SK-N-SH (cell line): ENCODE data around the gene MYO9A. TPM values are rescaled to one million over a fixed set of nuclear protein-coding genes. Genes with fewer than 3 reads are reported as not detected.

Experiments used
- CTCF ChIA-PET: fragments of 300-600, 350-600 bp; formaldehyde crosslinking; extraction: SDS; loops from one replicate; lab custom pipeline; 2021; lab: Yijun Ruan, JAX
- POLR2A ChIA-PET: fragments of 350-600 bp; sonication (Branson Sonifier 250); formaldehyde crosslinking; extraction: SDS; loops from one replicate; lab custom pipeline; 2020; ENCODE audit warnings: antibody characterized with exemption, inconsistent platforms; lab: Yijun Ruan, JAX
- DNase-seq: peaks from one replicate; pipeline ENCODE4 v3.0.0; 2012
- H2AFZ ChIP-seq: fragments of 200-600 bp; sonication (generic); 2 replicates; pipeline ENCODE4 v1.8.1; 2016; ENCODE audit warnings: antibody characterized with exemption, mild to moderate bottlenecking, low read depth
- H3F3A ChIP-seq: fragments of 200-600 bp; sonication (generic); replicated peaks from 2 replicates; pipeline ENCODE3; 2016; ENCODE audit warnings: antibody characterized with exemption, mild to moderate bottlenecking; ENCODE audit not compliant: insufficient read depth
- H3K27ac ChIP-seq, 2 experiments: fragments of 200-500 bp in 1 of 2; fragments of 200-600 bp in 1 of 2; sonication (Bioruptor generic) in 1 of 2; sonication (generic), shearing (Covaris generic) in 1 of 2; 2 replicates each; pipeline versions ENCODE4 v1.5.1 to v1.6.1; 2014 to 2016; ENCODE audit warnings: low read depth in 2 of 2, inconsistent platforms in 1 of 2, low read length in 1 of 2, mild to moderate bottlenecking in 1 of 2, mixed read lengths in 1 of 2
- H3K27me3 ChIP-seq: fragments of 200-600 bp; sonication (generic), shearing (Covaris generic); 2 replicates; pipeline ENCODE4 v1.6.1; 2016; ENCODE audit warnings: mixed run types; ENCODE audit not compliant: insufficient read depth
- H3K36me3 ChIP-seq, 2 experiments: fragments of 200-500 bp in 1 of 2; fragments of 200-600 bp in 1 of 2; sonication (Bioruptor generic) in 1 of 2; sonication (generic) in 1 of 2; replicated peaks in 1 of 2; 2 replicates each; pipeline versions ENCODE3 to v1.5.1; 2014 to 2016; ENCODE audit warnings: low read length in 1 of 2, mild to moderate bottlenecking in 1 of 2; ENCODE audit not compliant: insufficient read depth in 2 of 2, control insufficient read depth in 1 of 2
- H3K4me1 ChIP-seq, 2 experiments: fragments of 200-500 bp in 1 of 2; fragments of 200-600 bp in 1 of 2; sonication (Bioruptor generic) in 1 of 2; sonication (generic), shearing (Covaris generic) in 1 of 2; 2 replicates each; pipeline versions ENCODE4 v1.5.1 to v1.6.1; 2014 to 2016; ENCODE audit warnings: low read depth in 1 of 2, low read length in 1 of 2, mixed run types in 1 of 2; ENCODE audit not compliant: insufficient read depth in 2 of 2, control insufficient read depth in 1 of 2
- H3K4me2 ChIP-seq: fragments of 200-600 bp; sonication (generic), shearing (Covaris generic); 2 replicates; pipeline ENCODE4 v1.6.1; 2017; ENCODE audit warnings: mixed run types
- H3K4me3 ChIP-seq, 2 experiments: fragments of 200-500 bp in 1 of 2; fragments of 200-600 bp in 1 of 2; sonication (Bioruptor generic) in 1 of 2; sonication (generic), shearing (Covaris generic) in 1 of 2; 2 replicates each; pipeline versions ENCODE4 v1.5.1 to v1.8.1; 2014 to 2016; ENCODE audit warnings: low read depth in 2 of 2, inconsistent platforms in 1 of 2, low read length in 1 of 2, mild to moderate bottlenecking in 1 of 2, mixed read lengths in 1 of 2, moderate library complexity in 1 of 2
- H3K79me2 ChIP-seq: fragments of 200-600 bp; sonication (generic); 2 replicates; pipeline ENCODE4 v1.8.1; 2017; ENCODE audit warnings: mild to moderate bottlenecking; ENCODE audit not compliant: insufficient read depth
- H3K9ac ChIP-seq: fragments of 200-600 bp; sonication (generic); 2 replicates; pipeline ENCODE4 v1.6.1; 2017; ENCODE audit warnings: mixed run types
- H3K9me2 ChIP-seq: fragments of 200-600 bp; sonication (generic); 2 replicates; pipeline ENCODE4 v1.6.1; 2017; ENCODE audit warnings: mixed run types
- H3K9me3 ChIP-seq: fragments of 200-600 bp; sonication (generic); 2 replicates; pipeline ENCODE4 v1.6.1; 2017; ENCODE audit warnings: mixed run types, mild to moderate bottlenecking, moderate library complexity
- H4K20me1 ChIP-seq: fragments of 200-600 bp; sonication (generic); 2 replicates; pipeline ENCODE4 v1.6.1; 2017; ENCODE audit warnings: mild to moderate bottlenecking, mixed run types; ENCODE audit not compliant: insufficient read depth
- ELF1 ChIP-seq: IDR thresholded peaks from 2 replicates; pipeline ENCODE4 v1.4.0; 2012
- EZH2phosphoT487 ChIP-seq: fragments of 200-600 bp; sonication (generic); IDR thresholded peaks from 2 replicates; pipeline ENCODE4 v1.6.1; 2017; ENCODE audit warnings: low read depth, mixed run types, mild to moderate bottlenecking, antibody characterized with exemption, moderate library complexity, borderline replicate concordance
- GABPA ChIP-seq: IDR thresholded peaks from 2 replicates; pipeline ENCODE4 v1.4.0; 2012; ENCODE audit warnings: low read depth, mild to moderate bottlenecking
- GATA2 ChIP-seq: sonication (generic); formaldehyde crosslinking; IDR thresholded peaks from 2 replicates; pipeline ENCODE4 v1.5.0; 2020; ENCODE audit warnings: mild to moderate bottlenecking, missing genetic modification reagents
- JUND ChIP-seq: IDR thresholded peaks from 2 replicates; pipeline ENCODE4 v1.4.0; 2012
- MEF2A ChIP-seq: IDR thresholded peaks from 2 replicates; pipeline ENCODE4 v1.4.0; 2012; ENCODE audit warnings: low read depth, borderline replicate concordance
- NFIC ChIP-seq: IDR thresholded peaks from 2 replicates; pipeline ENCODE4 v1.4.0; 2012; ENCODE audit warnings: borderline replicate concordance
- POLR2AphosphoS5 ChIP-seq: IDR thresholded peaks from 2 replicates; pipeline ENCODE4 v1.6.1; 2012; ENCODE audit warnings: low read depth, low read length
- RCOR1 ChIP-seq: fragments of 150-350 bp; IDR thresholded peaks from 2 replicates; pipeline ENCODE4 v1.6.1; 2017; ENCODE audit warnings: antibody characterized with exemption, low read length
- REST ChIP-seq: IDR thresholded peaks from 2 replicates; pipeline ENCODE4 v1.6.1; 2012; ENCODE audit warnings: mild to moderate bottlenecking, low read depth, low read length, moderate library complexity
- SMC3 ChIP-seq: IDR thresholded peaks from 2 replicates; pipeline ENCODE4 v1.6.1; 2012; ENCODE audit warnings: low read depth, low read length, improper control_type of control experiment
- TCF12 ChIP-seq: IDR thresholded peaks from 2 replicates; pipeline ENCODE4 v1.4.0; 2012
- TEAD4 ChIP-seq: IDR thresholded peaks from 2 replicates; pipeline ENCODE4 v1.4.0; 2012; ENCODE audit warnings: mild to moderate bottlenecking, borderline replicate concordance; ENCODE audit not compliant: insufficient read depth
- YY1 ChIP-seq: IDR thresholded peaks from 2 replicates; pipeline ENCODE4 v1.4.0; 2012; ENCODE audit warnings: low read depth, mild to moderate bottlenecking
- ZBTB33 ChIP-seq: IDR thresholded peaks from 2 replicates; pipeline ENCODE4 v1.4.0; 2012; ENCODE audit warnings: low read depth, borderline replicate concordance
- WGBS: methylation state at CpG from one replicate; pipeline ENCODE4 v1.1.6; 2017; ENCODE audit warnings: low lambda C conversion rate; 5-methylcytosine and 5-hydroxymethylcytosine counted together
- polyA plus RNA-seq, 3 experiments: library from polyadenylated mRNA; depleted of rRNA; stranded (reverse); fragments of >200 nt; gene quantifications; 2 replicates each; pipeline ENCODE4 v1.2.3, GENCODE V29; 2012
- TF ChIP-seq, protein P1 (sequence below): fragments of 150-350 bp; IDR thresholded peaks from 2 replicates; pipeline ENCODE4 v1.6.1; 2016; ENCODE audit warnings: mild to moderate bottlenecking, low read depth, low read length

MYO9A gene
- polyA plus RNA-seq, 1 of the 3 experiments (the other 2 are of a cell fraction): 4.1 TPM

GRCh38 chr15:71973366-71973765 lies 144.6 kb downstream of the MYO9A start:
- no peak for DNase-seq
- CTCF ChIA-PET: interaction anchor here (0.8 to 0.9 kb wide), 2 partner anchors 14 to 183 kb away, joined by 4 to 5 read pairs; no protein-coding TSS in a partner anchor
- POLR2A ChIA-PET: no interaction called here
- Histone ChIP-seq H3K4me3 (no peak overlapping the region), H3K9me3 (no peaks in the 10 kb centered on the region), H3K4me2 (no peak overlapping the region), H3K27ac (no peak overlapping the region), H3K9ac (no peak overlapping the region), H2AFZ (no peak overlapping the region), H3K9me2 (no peaks in the 10 kb centered on the region), H3K79me2 (no peaks in the 10 kb centered on the region), H3K36me3 (peaks cover 14 to 26% of the 10 kb centered on the region in 2 experiments), H3K4me1 (no peaks in the 10 kb centered on the region), H3K27me3 (no peaks in the 10 kb centered on the region), H3F3A (no peaks in the 10 kb centered on the region), H4K20me1 (no peaks in the 10 kb centered on the region)
- 93% methylated on average over 5 of the region's 5 CpGs for WGBS
- TF ChIP-seq NFIC (no peak), MEF2A (no peak), ZBTB33 (no peak), REST (no peak)

DNA sequence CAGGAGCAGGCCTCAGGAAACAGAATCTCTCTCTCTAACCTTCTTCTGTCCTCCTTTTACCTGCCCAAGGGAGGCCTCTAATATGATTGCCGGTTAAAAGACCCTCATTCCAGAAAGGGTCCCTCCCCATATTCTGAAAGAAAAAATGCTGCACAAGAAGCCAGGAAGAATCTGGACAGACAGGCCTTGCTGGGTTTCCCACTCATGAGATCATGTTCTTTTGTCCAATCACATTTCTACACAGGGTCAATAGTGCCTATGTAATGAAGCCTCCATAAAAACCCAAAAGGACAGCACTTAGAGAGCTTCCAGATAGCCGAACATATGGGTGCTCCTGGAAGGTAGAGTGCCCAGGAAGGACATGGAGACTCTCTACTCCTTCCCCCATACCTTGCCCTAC lies 146.0 kb downstream of the MYO9A start:
- Histone ChIP-seq H3K4me2 (no peak overlapping the region), H3K4me3 (no peak overlapping the region), H3K27ac (no peak overlapping the region), H3K79me2 (no peaks in the 10 kb centered on the region), H3K9me2 (no peaks in the 10 kb centered on the region), H3K9me3 (no peaks in the 10 kb centered on the region), H3K36me3 (peaks cover 15% of the 10 kb centered on the region in 2 experiments), H2AFZ (no peak overlapping the region), H3K4me1 (no peaks in the 10 kb centered on the region), H4K20me1 (no peaks in the 10 kb centered on the region), H3K27me3 (no peaks in the 10 kb centered on the region), H3K9ac (no peak overlapping the region), H3F3A (no peaks in the 10 kb centered on the region)
- no peak for DNase-seq
- ChIA-PET CTCF (no interaction called here), POLR2A (no interaction called here)
- WGBS: 86% methylated on average over 2 of the region's 2 CpGs
- TF ChIP-seq, protein P1, sequence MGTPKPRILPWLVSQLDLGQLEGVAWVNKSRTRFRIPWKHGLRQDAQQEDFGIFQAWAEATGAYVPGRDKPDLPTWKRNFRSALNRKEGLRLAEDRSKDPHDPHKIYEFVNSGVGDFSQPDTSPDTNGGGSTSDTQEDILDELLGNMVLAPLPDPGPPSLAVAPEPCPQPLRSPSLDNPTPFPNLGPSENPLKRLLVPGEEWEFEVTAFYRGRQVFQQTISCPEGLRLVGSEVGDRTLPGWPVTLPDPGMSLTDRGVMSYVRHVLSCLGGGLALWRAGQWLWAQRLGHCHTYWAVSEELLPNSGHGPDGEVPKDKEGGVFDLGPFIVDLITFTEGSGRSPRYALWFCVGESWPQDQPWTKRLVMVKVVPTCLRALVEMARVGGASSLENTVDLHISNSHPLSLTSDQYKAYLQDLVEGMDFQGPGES: no peak
- TF ChIP-seq REST (no peak), SMC3 (no peak), TEAD4 (no peak), TCF12 (no peak), RCOR1 (no peak), EZH2phosphoT487 (no peak), GATA2 (CRISPR knock-in tag) (no peak), ELF1 (no peak), JUND (no peak), POLR2AphosphoS5 (no peak), YY1 (no peak), GABPA (no peak)
